Endothelial cell of umbilical vein (primary cell): ENCODE measurements around the gene SH3PXD2A. TPM values are rescaled to one million over a fixed set of nuclear protein-coding genes. Genes with fewer than 3 reads are reported as not detected.

ENCODE experiments used
- BruUV-seq: library from RNA; stranded (reverse); fragments of 400-500 nt; replicated peaks from 2 replicates; lab custom pipeline; 2021; lab: Mats Ljungman, UMichigan
- CTCF ChIA-PET: fragments of 300-600, 350-600 bp; sonication (Branson Sonifier 250); formaldehyde crosslinking; loops from one replicate; lab custom pipeline; 2021; ENCODE audit warnings: antibody characterized with exemption, inconsistent platforms; lab: Charles Lee
- POLR2A ChIA-PET: fragments of 300-600, 350-600 bp; sonication (Branson Sonifier 250); formaldehyde crosslinking; loops from one replicate; lab custom pipeline; 2021; ENCODE audit warnings: antibody characterized with exemption, inconsistent platforms; lab: Charles Lee
- DNase-seq: peaks from one replicate; pipeline ENCODE4 v3.0.0-alpha.2; 2011; ENCODE audit warnings: low read depth, low spot score
- FAIRE-seq: peaks from 2 replicates; lab custom pipeline; 2011; peaks lifted over from hg19 to GRCh38; lab: Jason Lieb, UNC
- H2AFZ ChIP-seq: 2 replicates; pipeline ENCODE4 v1.6.0; 2012; ENCODE audit warnings: low read depth, low read length, control low read depth, inconsistent platforms
- H3K27ac ChIP-seq: 2 replicates; pipeline ENCODE4 v1.5.1; 2011; ENCODE audit warnings: low read depth, mild to moderate bottlenecking, control low read depth, low read length, moderate library complexity; ENCODE audit not compliant: insufficient read depth
- H3K27me3 ChIP-seq, 2 experiments: 2 replicates each; pipeline versions ENCODE4 v1.6.0 to v1.6.1; 2011; ENCODE audit warnings: low read length in 2 of 2, mixed read lengths in 1 of 2; ENCODE audit not compliant: control insufficient read depth in 2 of 2, insufficient read depth in 2 of 2
- H3K36me3 ChIP-seq, 2 experiments: 2 replicates in 1 of 2; 3 replicates in 1 of 2; pipeline ENCODE4 v1.5.1; 2011; ENCODE audit warnings: low read length in 2 of 2, mild to moderate bottlenecking in 1 of 2, moderate library complexity in 1 of 2; ENCODE audit not compliant: control insufficient read depth in 2 of 2, insufficient read depth in 2 of 2; ENCODE audit errors: extremely low read depth in 1 of 2
- H3K4me1 ChIP-seq: 3 replicates; pipeline ENCODE4 v1.5.1; 2011; ENCODE audit warnings: mild to moderate bottlenecking, low read length; ENCODE audit not compliant: control insufficient read depth, insufficient read depth; ENCODE audit errors: extremely low read depth
- H3K4me2 ChIP-seq: 2 replicates; pipeline ENCODE4 v1.6.1; 2011; ENCODE audit warnings: low read length, control low read depth, mixed read lengths; ENCODE audit not compliant: insufficient read depth
- H3K4me3 ChIP-seq, 3 experiments: fragments of 200-600 bp in 1 of 3; sonication (generic), shearing (Covaris generic) in 1 of 3; replicated peaks in 1 of 3; 2 replicates each; pipeline ENCODE4 v1.5.1; 2011 to 2016; ENCODE audit warnings: control low read depth in 3 of 3, low read length in 3 of 3, mild to moderate bottlenecking in 2 of 3, inconsistent platforms in 1 of 3, low read depth in 1 of 3, moderate library complexity in 1 of 3; ENCODE audit not compliant: insufficient read depth in 1 of 3
- H3K79me2 ChIP-seq: 2 replicates; pipeline ENCODE4 v1.6.0; 2012; ENCODE audit warnings: low read length, inconsistent platforms; ENCODE audit not compliant: control insufficient read depth, insufficient read depth
- H3K9ac ChIP-seq: replicated peaks from 2 replicates; pipeline ENCODE3; 2011; ENCODE audit warnings: low read length, control low read depth; ENCODE audit not compliant: insufficient read depth; ENCODE audit errors: extremely low read depth
- H3K9me1 ChIP-seq: replicated peaks from 3 replicates; pipeline ENCODE4 v1.6.0; 2011; ENCODE audit warnings: mild to moderate bottlenecking, low read length; ENCODE audit not compliant: control insufficient read depth, insufficient read depth; ENCODE audit errors: extremely low read depth
- H3K9me3 ChIP-seq: replicated peaks from 2 replicates; pipeline ENCODE4 v1.5.1; 2012; ENCODE audit warnings: low read length, inconsistent platforms; ENCODE audit not compliant: control insufficient read depth, insufficient read depth
- H4K20me1 ChIP-seq: replicated peaks from 2 replicates; pipeline ENCODE3; 2011; ENCODE audit warnings: mild to moderate bottlenecking, low read length; ENCODE audit not compliant: control insufficient read depth, insufficient read depth; ENCODE audit errors: extremely low read depth
- EZH2 ChIP-seq: IDR thresholded peaks from 2 replicates; pipeline ENCODE4 v1.6.1; 2012; ENCODE audit warnings: borderline replicate concordance, low read depth, mild to moderate bottlenecking, moderate library complexity, low read length, inconsistent platforms; ENCODE audit not compliant: severe bottlenecking
- FOS ChIP-seq: IDR thresholded peaks from 2 replicates; pipeline ENCODE4 v1.6.1; 2011; ENCODE audit warnings: mild to moderate bottlenecking, low read length, moderate library complexity, borderline replicate concordance; ENCODE audit not compliant: insufficient read depth
- GATA2 ChIP-seq: IDR thresholded peaks from 2 replicates; pipeline ENCODE4 v1.7.0; 2011; ENCODE audit warnings: low read depth, mild to moderate bottlenecking, moderate library complexity, mixed read lengths, low read length; ENCODE audit not compliant: insufficient read length, insufficient read depth
- JUN ChIP-seq: IDR thresholded peaks from 2 replicates; pipeline ENCODE4 v1.6.1; 2011; ENCODE audit warnings: borderline replicate concordance, low read depth; ENCODE audit not compliant: insufficient read length, insufficient read depth
- MYC ChIP-seq: IDR thresholded peaks from one replicate; pipeline ENCODE4 v1.6.1; 2011; ENCODE audit warnings: mild to moderate bottlenecking, low read depth, low read length
- POLR2A ChIP-seq: IDR thresholded peaks from 2 replicates; pipeline ENCODE4 v1.6.1; 2012; ENCODE audit warnings: low read depth, mild to moderate bottlenecking, control low read depth, low read length
- POLR2AphosphoS5 ChIP-seq: IDR thresholded peaks from 2 replicates; pipeline ENCODE4 v1.6.1; 2012; ENCODE audit warnings: low read depth, mild to moderate bottlenecking, control low read depth, low read length, moderate library complexity; ENCODE audit not compliant: insufficient read depth
- dilution Hi-C: fragments of 300-500 bp; cut with MboI; formaldehyde crosslinking; loops from one replicate; pipeline ENCODE4 v1.15.0; 2019; ENCODE audit warnings: low sequenced_read_pairs; ENCODE audit not compliant: extremely low pct_ligation_motif_present
- intact Hi-C: fragments of 100-400 bp; cut with micrococcal nuclease; formaldehyde crosslinking; loops from one replicate; pipeline ENCODE4 v1.10.0; 2022
- polyA plus RNA-seq, 4 experiments: library from polyadenylated mRNA; depleted of rRNA in 3 of 4; stranded (reverse) in 3 of 4; unstranded in 1 of 4; fragments of >200 nt; gene quantifications; 2 replicates each; pipeline versions ENCODE4 v1.2.1 to v1.2.3, GENCODE V29; 2011 to 2012; ENCODE audit warnings: missing spikeins in 1 of 4
- total RNA-seq: library from RNA; stranded (reverse); gene quantifications from 2 replicates; pipeline ENCODE4 v1.2.3, GENCODE V29; 2021
- TF ChIP-seq, protein P1 (sequence below): IDR thresholded peaks from 2 replicates; pipeline ENCODE4 v1.6.1; 2011; ENCODE audit not compliant: insufficient read depth, insufficient read length
- TF ChIP-seq, protein P2 (sequence below), 2 donors: IDR thresholded peaks; 1 replicate in 1 of 2; 2 replicates in 1 of 2; pipeline ENCODE4 v1.5.1; 2011; ENCODE audit warnings: low read length in 2 of 2, mild to moderate bottlenecking in 2 of 2, moderate library complexity in 2 of 2, control low read depth in 1 of 2, inconsistent platforms in 1 of 2, low read depth in 1 of 2; ENCODE audit not compliant: insufficient read depth in 1 of 2; ENCODE audit errors: extremely low read depth in 1 of 2

SH3PXD2A gene
- total and polyA plus RNA-seq, 2 donors (not counting 3 experiments of a cell fraction or from before 2014, with no cell fraction given) = 1.4 to 5.1 TPM

DNA sequence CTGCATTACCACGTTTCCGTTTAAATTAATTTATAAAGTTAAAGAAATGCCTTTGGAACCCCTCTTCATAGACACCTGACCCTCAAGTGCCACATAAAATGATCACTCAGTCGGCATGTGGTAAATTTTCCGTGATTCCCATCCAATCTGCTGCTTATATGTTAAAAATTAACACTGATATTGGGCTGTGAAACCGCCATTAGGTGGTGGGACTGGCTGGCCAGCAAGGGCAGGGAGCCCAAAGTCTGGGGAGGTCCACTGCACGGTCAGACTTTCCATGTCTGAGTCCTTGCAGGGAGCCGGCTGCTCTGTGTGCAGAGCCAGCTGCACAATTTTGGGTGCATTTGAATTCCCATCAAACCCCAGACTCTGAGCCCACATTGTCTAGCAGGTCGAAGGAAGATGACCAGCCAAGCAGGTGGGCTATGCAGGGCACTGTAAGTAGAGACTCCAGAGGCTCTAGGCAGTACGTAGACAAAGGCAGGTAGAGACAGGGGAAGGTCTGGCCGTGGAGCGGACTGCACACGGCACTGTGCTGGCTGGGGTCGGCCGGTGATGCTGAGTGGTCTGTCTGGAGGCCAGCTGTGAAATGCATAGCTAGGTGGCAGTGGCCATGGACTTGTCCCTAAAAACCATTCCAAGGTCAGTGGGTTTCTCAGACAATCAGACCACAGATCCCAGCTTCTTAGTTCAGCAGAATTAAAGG, 122.9 kb downstream of the SH3PXD2A start:
- no peak for TF ChIP-seq JUN
- no peak for TF ChIP-seq POLR2AphosphoS5
- TF ChIP-seq, protein P1, sequence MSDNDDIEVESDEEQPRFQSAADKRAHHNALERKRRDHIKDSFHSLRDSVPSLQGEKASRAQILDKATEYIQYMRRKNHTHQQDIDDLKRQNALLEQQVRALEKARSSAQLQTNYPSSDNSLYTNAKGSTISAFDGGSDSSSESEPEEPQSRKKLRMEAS = no peak
- TF ChIP-seq FOS = no peak
- TF ChIP-seq GATA2 = no peak
- no peak for TF ChIP-seq MYC
- TF ChIP-seq POLR2A = no peak
- TF ChIP-seq EZH2 = no peak
- TF ChIP-seq, protein P2, sequence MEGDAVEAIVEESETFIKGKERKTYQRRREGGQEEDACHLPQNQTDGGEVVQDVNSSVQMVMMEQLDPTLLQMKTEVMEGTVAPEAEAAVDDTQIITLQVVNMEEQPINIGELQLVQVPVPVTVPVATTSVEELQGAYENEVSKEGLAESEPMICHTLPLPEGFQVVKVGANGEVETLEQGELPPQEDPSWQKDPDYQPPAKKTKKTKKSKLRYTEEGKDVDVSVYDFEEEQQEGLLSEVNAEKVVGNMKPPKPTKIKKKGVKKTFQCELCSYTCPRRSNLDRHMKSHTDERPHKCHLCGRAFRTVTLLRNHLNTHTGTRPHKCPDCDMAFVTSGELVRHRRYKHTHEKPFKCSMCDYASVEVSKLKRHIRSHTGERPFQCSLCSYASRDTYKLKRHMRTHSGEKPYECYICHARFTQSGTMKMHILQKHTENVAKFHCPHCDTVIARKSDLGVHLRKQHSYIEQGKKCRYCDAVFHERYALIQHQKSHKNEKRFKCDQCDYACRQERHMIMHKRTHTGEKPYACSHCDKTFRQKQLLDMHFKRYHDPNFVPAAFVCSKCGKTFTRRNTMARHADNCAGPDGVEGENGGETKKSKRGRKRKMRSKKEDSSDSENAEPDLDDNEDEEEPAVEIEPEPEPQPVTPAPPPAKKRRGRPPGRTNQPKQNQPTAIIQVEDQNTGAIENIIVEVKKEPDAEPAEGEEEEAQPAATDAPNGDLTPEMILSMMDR (IDR thresholded peaks at IDR 0.05; ENCODE audit: extremely low read depth in 1 of 2, insufficient read depth in 1 of 2, low read depth in 1 of 2, low read length in 2 of 2) = no peak
- BruUV-seq = no TSS peak
- Histone ChIP-seq H3K4me1 (peaks cover 21% of the 10 kb centered on the region), H3K79me2 (no peaks in the 10 kb centered on the region), H3K4me3 (no peak overlapping the region), H3K9me1 (no peaks in the 10 kb centered on the region), H2AFZ (no peak overlapping the region), H3K27me3 (no peaks in the 10 kb centered on the region), H3K36me3 (no peaks in the 10 kb centered on the region), H3K27ac (no peak overlapping the region), H3K9me3 (no peaks in the 10 kb centered on the region), H4K20me1 (no peaks in the 10 kb centered on the region), H3K4me2 (no peak overlapping the region), H3K9ac (no peak overlapping the region)
- dilution Hi-C loops (no loop called here), intact Hi-C loops (no loop called here)
- ChIA-PET POLR2A (no interaction called here), CTCF (interaction anchor here (0.6 to 4.1 kb wide), 9 partner anchors 10 to 126 kb away, joined by 3 to 16 read pairs (median 5); no protein-coding TSS in a partner anchor)
- FAIRE-seq (no peak), DNase-seq (no peak)
